Retinal pigment epithelial cell (primary cell): ENCODE data around the gene SDK1.

Source experiments
- DNase-seq: peaks from one replicate; pipeline ENCODE4 v3.0.0-alpha.2; 2010; ENCODE audit warnings: low read depth
- H3K4me3 ChIP-seq: 2 replicates; pipeline ENCODE4 v1.5.1; 2011; ENCODE audit warnings: mild to moderate bottlenecking, low read length, control low read depth, moderate library complexity
- CTCF ChIP-seq: conservative IDR thresholded peaks from 2 replicates; pipeline ENCODE4 v1.5.1; 2011; ENCODE audit warnings: low read depth, low read length, control low read depth, inconsistent platforms

The SDK1 gene

GRCh38 chr7:4040109-4040928, 739.3 kb downstream of the SDK1 start:
- TF ChIP-seq CTCF: no peak
- H3K4me3 ChIP-seq: no peak overlapping the region
- DNase-seq: no peak

- no peak overlapping the region for H3K4me3 ChIP-seq
- DNase-seq: peak; percentile 48
- TF ChIP-seq CTCF: no peak
Observed at GRCh38 chr7:4042402-4043045, 741.5 kb downstream of the SDK1 start.

- TF ChIP-seq CTCF: no peak
- no peak overlapping the region for H3K4me3 ChIP-seq
- no peak for DNase-seq
Observed at GRCh38 chr7:4043988-4044387, 742.9 kb downstream of the SDK1 start.

GRCh38 chr7:4045450-4045849, 744.4 kb downstream of the SDK1 start:
- H3K4me3 ChIP-seq: no peak overlapping the region
- TF ChIP-seq CTCF: no peak
- DNase-seq: no peak

- H3K4me3 ChIP-seq: no peak overlapping the region
- no peak for TF ChIP-seq CTCF
- DNase-seq: no peak
Observed at GRCh38 chr7:4045975-4046374, 744.9 kb downstream of the SDK1 start.

- H3K4me3 ChIP-seq: no peak overlapping the region
- no peak for TF ChIP-seq CTCF
- no peak for DNase-seq
Observed at GRCh38 chr7:4048336-4048735, 747.3 kb downstream of the SDK1 start.

- TF ChIP-seq CTCF: no peak
- H3K4me3 ChIP-seq: no peak overlapping the region
- DNase-seq: no peak
Observed at GRCh38 chr7:4049202-4049601, 748.1 kb downstream of the SDK1 start.
